Natural killer cell (primary cell): ENCODE data around the gene LAMC3. TPM values are rescaled to one million over a fixed set of nuclear protein-coding genes. Genes with fewer than 3 reads are reported as not detected.

Source experiments
- ATAC-seq, 3 donors: fragments of 150-1000 bp in 2 of 3; fragments of 200-7000 bp in 1 of 3; cut with Tn5 transposase; 1 replicate in 1 of 3; 2 replicates in 2 of 3; pipeline ENCODE4 v1.10.0; 2021; ENCODE audit warnings: mild to moderate bottlenecking in 2 of 3, moderate library complexity in 2 of 3
- DNase-seq, 2 donors: peaks; one replicate each; pipeline versions ENCODE4 v3.0.0 to v3.0.0-alpha.2; 2013 to 2021; ENCODE audit warnings: mixed read lengths in 1 of 2
- H3K27ac ChIP-seq: one replicate; pipeline ENCODE4 v1.5.1; 2013; ENCODE audit warnings: mild to moderate bottlenecking, low read length
- H3K27me3 ChIP-seq: one replicate; pipeline ENCODE4 v1.6.1; 2013; ENCODE audit warnings: low read length; ENCODE audit not compliant: control insufficient read depth, insufficient read depth
- H3K36me3 ChIP-seq: one replicate; pipeline ENCODE4 v1.6.1; 2013; ENCODE audit warnings: low read length; ENCODE audit not compliant: control insufficient read depth, insufficient read depth
- H3K4me1 ChIP-seq: one replicate; pipeline ENCODE4 v1.6.1; 2013; ENCODE audit warnings: low read length; ENCODE audit not compliant: control insufficient read depth, insufficient read depth
- H3K4me3 ChIP-seq: one replicate; pipeline ENCODE4 v1.5.1; 2013; ENCODE audit warnings: low read length
- H3K9me3 ChIP-seq: one replicate; pipeline ENCODE4 v1.6.1; 2013; ENCODE audit warnings: low read length; ENCODE audit not compliant: control insufficient read depth, insufficient read depth
- H3K27ac Mint-ChIP-seq, 2 donors: one replicate each; pipeline ENCODE4 v1.8.0; 2022; ENCODE audit warnings: mild to moderate bottlenecking in 2 of 2, mixed read lengths in 2 of 2, moderate library complexity in 1 of 2
- H3K27me3 Mint-ChIP-seq, 2 donors: one replicate each; pipeline ENCODE4 v1.8.0; 2022; ENCODE audit warnings: low read depth in 2 of 2, mixed read lengths in 2 of 2
- H3K36me3 Mint-ChIP-seq: one replicate; pipeline ENCODE4 v1.8.0; 2022; ENCODE audit warnings: mixed read lengths
- H3K4me1 Mint-ChIP-seq, 2 donors: one replicate each; pipeline ENCODE4 v1.8.0; 2022; ENCODE audit warnings: mixed read lengths in 2 of 2
- H3K4me3 Mint-ChIP-seq: one replicate; pipeline ENCODE4 v1.8.0; 2022; ENCODE audit warnings: mild to moderate bottlenecking, moderate library complexity, mixed read lengths
- H3K9me3 Mint-ChIP-seq, 2 donors: one replicate each; pipeline ENCODE4 v1.8.0; 2022; ENCODE audit warnings: mixed read lengths in 2 of 2
- WGBS: methylation state at CpG from one replicate; pipeline ENCODE4 v1.1.7; 2013; ENCODE audit warnings: missing lambda C conversion rate; ENCODE audit not compliant: insufficient coverage; 5-methylcytosine and 5-hydroxymethylcytosine counted together
- intact Hi-C: fragments of 100-400 bp; cut with micrococcal nuclease; formaldehyde crosslinking; loops from one replicate; pipeline ENCODE4 v1.14.2; 2022
- total RNA-seq, 4 donors: library from RNA; stranded (reverse); fragments of 120-200 nt in 1 of 4; gene quantifications; one replicate each; pipeline versions ENCODE4 v1.2.3 to v1.2.4, GENCODE V29; 2013 to 2022
- TF ChIP-seq, protein P1 (sequence below): fragments of 200-600 bp; IDR thresholded peaks from one replicate; pipeline ENCODE4 v1.8.0; 2022; ENCODE audit warnings: antibody characterized with exemption

Gene LAMC3
- total RNA-seq, 3 donors from 2014 or later (not counting 1 experiment from before 2014, with no cell fraction given): not detected

- H3K9me3 Mint-ChIP-seq: no peaks in the 10 kb centered on the region
- no peak overlapping the region for H3K27ac Mint-ChIP-seq
- H3K27me3 Mint-ChIP-seq: peaks cover 0 to 12% of the 10 kb centered on the region in 2 donors
Measured at GRCh38 chr9:131038256-131039128, 29.5 kb downstream of the LAMC3 start.

DNA sequence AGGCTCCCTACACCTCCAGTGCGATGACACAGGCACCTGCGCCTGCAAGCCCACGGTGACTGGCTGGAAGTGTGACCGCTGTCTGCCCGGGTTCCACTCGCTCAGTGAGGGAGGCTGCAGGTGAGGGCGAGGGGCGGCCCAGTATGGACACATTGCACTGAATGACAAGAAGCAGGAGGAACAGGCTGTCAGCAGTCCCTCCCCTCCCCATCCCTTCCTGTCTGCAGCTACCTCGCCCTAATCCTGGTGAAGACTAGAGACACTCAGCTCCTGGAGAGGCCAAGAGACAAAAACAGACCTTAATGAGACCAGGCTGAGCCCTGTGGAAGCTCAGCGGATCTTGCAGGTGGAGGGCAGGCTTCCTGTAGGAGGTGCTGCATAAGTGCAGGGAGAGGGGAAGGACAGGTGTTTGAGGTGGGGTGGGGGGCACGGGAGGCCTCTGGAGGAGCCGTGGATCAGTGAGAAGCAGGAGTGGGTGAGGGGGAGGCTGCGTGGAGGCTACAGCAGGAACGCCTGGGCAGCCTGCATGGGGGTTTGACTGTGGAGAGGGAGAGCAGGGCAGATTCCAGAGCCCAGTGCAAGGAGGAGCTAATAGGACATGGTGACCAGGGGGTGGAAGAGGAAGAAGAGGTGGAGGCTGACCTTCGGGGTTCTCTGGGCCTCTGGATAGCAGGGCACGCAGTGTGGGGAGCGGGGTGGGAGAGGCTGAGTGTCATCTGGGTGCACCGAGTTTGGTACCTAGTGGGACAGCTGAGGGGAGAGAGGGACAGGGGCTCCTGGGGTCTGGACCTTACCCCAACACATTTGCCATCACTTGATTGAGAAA lies 30.4 kb downstream of the LAMC3 start:
- WGBS: 78% methylated on average over 17 of the region's 18 CpGs
- no peak overlapping the region for H3K27ac Mint-ChIP-seq
- no peaks in the 10 kb centered on the region for H3K9me3 Mint-ChIP-seq
- no peaks in the 10 kb centered on the region for H3K4me1 Mint-ChIP-seq
- Histone ChIP-seq H3K27ac (no peak overlapping the region), H3K9me3 (no peaks in the 10 kb centered on the region), H3K4me1 (peaks cover 6% of the 10 kb centered on the region), H3K4me3 (no peak overlapping the region), H3K36me3 (no peaks in the 10 kb centered on the region), H3K27me3 (no peaks in the 10 kb centered on the region)
- intact Hi-C loops: no loop called here
- no peaks in the 10 kb centered on the region for H3K36me3 Mint-ChIP-seq
- no peak overlapping the region for H3K4me3 Mint-ChIP-seq
- no peak for ATAC-seq
- peaks cover 0 to 12% of the 10 kb centered on the region in 2 donors for H3K27me3 Mint-ChIP-seq
- no peak for DNase-seq
- TF ChIP-seq, protein P1, sequence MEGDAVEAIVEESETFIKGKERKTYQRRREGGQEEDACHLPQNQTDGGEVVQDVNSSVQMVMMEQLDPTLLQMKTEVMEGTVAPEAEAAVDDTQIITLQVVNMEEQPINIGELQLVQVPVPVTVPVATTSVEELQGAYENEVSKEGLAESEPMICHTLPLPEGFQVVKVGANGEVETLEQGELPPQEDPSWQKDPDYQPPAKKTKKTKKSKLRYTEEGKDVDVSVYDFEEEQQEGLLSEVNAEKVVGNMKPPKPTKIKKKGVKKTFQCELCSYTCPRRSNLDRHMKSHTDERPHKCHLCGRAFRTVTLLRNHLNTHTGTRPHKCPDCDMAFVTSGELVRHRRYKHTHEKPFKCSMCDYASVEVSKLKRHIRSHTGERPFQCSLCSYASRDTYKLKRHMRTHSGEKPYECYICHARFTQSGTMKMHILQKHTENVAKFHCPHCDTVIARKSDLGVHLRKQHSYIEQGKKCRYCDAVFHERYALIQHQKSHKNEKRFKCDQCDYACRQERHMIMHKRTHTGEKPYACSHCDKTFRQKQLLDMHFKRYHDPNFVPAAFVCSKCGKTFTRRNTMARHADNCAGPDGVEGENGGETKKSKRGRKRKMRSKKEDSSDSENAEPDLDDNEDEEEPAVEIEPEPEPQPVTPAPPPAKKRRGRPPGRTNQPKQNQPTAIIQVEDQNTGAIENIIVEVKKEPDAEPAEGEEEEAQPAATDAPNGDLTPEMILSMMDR: no peak

More at GRCh38 chr9:131038256-131039128, 29.5 kb downstream of the LAMC3 start:
- Histone ChIP-seq H3K27ac (no peak overlapping the region), H3K27me3 (no peaks in the 10 kb centered on the region), H3K4me1 (peaks cover 6% of the 10 kb centered on the region), H3K4me3 (no peak overlapping the region), H3K9me3 (no peaks in the 10 kb centered on the region), H3K36me3 (no peaks in the 10 kb centered on the region)
- intact Hi-C loops: no loop called here
- DNase-seq (no peak), ATAC-seq (no peak)
- Mint-ChIP-seq H3K4me3 (no peak overlapping the region), H3K36me3 (no peaks in the 10 kb centered on the region), H3K4me1 (no peaks in the 10 kb centered on the region)
- 89% methylated on average over 19 of the region's 19 CpGs for WGBS
- TF ChIP-seq, protein P1: no peak

GRCh38 chr9:131042666-131043065 lies 33.7 kb downstream of the LAMC3 start:
- DNase-seq (no peak), ATAC-seq (peak in 1 of 3 donors; percentile 17)
- H3K9me3 Mint-ChIP-seq: no peaks in the 10 kb centered on the region
- no peak overlapping the region for H3K27ac Mint-ChIP-seq
- peaks cover 0 to 3% of the 10 kb centered on the region in 2 donors for H3K4me1 Mint-ChIP-seq
- Histone ChIP-seq H3K4me1 (peaks cover 12% of the 10 kb centered on the region), H3K27ac (peak overlapping the region; percentile 2), H3K4me3 (no peak overlapping the region), H3K27me3 (no peaks in the 10 kb centered on the region), H3K36me3 (no peaks in the 10 kb centered on the region), H3K9me3 (no peaks in the 10 kb centered on the region)
- no peak overlapping the region for H3K4me3 Mint-ChIP-seq
- H3K36me3 Mint-ChIP-seq: no peaks in the 10 kb centered on the region
- intact Hi-C loops: no loop called here
- TF ChIP-seq, protein P1: no peak
- peaks cover 0 to 12% of the 10 kb centered on the region in 2 donors for H3K27me3 Mint-ChIP-seq
